ENCODE data around the gene BPIFB2. TPM values are rescaled to one million over a fixed set of nuclear protein-coding genes. Genes with fewer than 3 reads are reported as not detected.

The BPIFB2 gene
- polyA plus RNA-seq, 1 donor from 2014 or later = not detected

DNA sequence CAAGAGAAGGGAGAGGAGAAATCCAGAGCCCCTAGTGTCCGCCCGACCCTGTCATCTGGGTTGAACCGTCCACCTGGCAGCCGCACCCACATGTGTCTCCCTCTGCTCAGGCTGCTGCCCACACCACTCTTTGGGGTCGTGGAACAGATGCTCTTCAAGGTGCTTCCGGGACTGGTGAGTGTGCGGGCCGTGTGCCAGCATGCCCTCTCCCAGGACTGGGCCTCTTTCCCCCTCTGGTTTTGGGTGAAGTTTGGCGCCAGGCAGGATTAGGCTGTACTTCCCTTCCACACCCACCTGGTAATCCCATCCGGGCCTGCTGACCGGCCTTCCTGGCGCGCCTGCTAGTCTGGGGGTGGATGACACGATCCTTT is 54.1 kb downstream of the BPIFB2 start:
- H3K36me3 ChIP-seq (ENCODE audit: insufficient read depth, low read length) = no peaks in the 10 kb centered on the region
- no peak overlapping the region for H3K4me2 ChIP-seq (ENCODE audit: low read length)
- H3K9ac ChIP-seq (ENCODE audit: low read length) = no peak overlapping the region
- no peak overlapping the region for H3K4me3 ChIP-seq (ENCODE audit: low read length)
- H2AFZ ChIP-seq (ENCODE audit: low read depth, low read length) = no peak overlapping the region
- H4K20me1 ChIP-seq (ENCODE audit: insufficient read depth) = no peaks in the 10 kb centered on the region
- H3K79me2 ChIP-seq (replicated peaks; ENCODE audit: insufficient read depth, low read length) = no peaks in the 10 kb centered on the region
- no peak overlapping the region for H3K27ac ChIP-seq (ENCODE audit: low read length)
- H3F3A ChIP-seq (ENCODE audit: insufficient read depth, low read length, poor library complexity, severe bottlenecking) = no peaks in the 10 kb centered on the region
- H3K9me3 ChIP-seq (ENCODE audit: low read length) = no peaks in the 10 kb centered on the region
- no peak for TF ChIP-seq MXI1 (conservative IDR thresholded peaks at IDR 0.05; ENCODE audit: poor library complexity, severe bottlenecking)
- no peak for TF ChIP-seq REST (IDR thresholded peaks at IDR 0.05; ENCODE audit: borderline replicate concordance)
- TF ChIP-seq EP300 (conservative IDR thresholded peaks at IDR 0.05; ENCODE audit: poor library complexity, severe bottlenecking) = no peak
- no peak for TF ChIP-seq SMC3 (conservative IDR thresholded peaks at IDR 0.05; ENCODE audit: poor library complexity)
- TF ChIP-seq TAF1 (IDR thresholded peaks at IDR 0.05; ENCODE audit: low read depth) = no peak
- TF ChIP-seq CTCF (IDR thresholded peaks at IDR 0.05; ENCODE audit: poor library complexity, severe bottlenecking) = no peak
- TF ChIP-seq RAD21 (conservative IDR thresholded peaks at IDR 0.05) = no peak
- no peak for TF ChIP-seq EZH2 (IDR thresholded peaks at IDR 0.05; ENCODE audit: borderline replicate concordance, insufficient read depth, low read length, poor library complexity, severe bottlenecking)
- no peak for TF ChIP-seq POLR2AphosphoS5 (IDR thresholded peaks at IDR 0.05)
- H3K27me3 ChIP-seq (ENCODE audit: insufficient read depth, low read depth, low read length) = no peaks in the 10 kb centered on the region
- H3K9me2 ChIP-seq (ENCODE audit: insufficient read depth, low read length) = no peaks in the 10 kb centered on the region

- H3K36me3 ChIP-seq (ENCODE audit: insufficient read depth, low read length) = no peaks in the 10 kb centered on the region
- H3K4me3 ChIP-seq (ENCODE audit: low read length) = no peak overlapping the region
- H3K4me2 ChIP-seq (ENCODE audit: low read length) = no peak overlapping the region
- no peaks in the 10 kb centered on the region for H3F3A ChIP-seq (ENCODE audit: insufficient read depth, low read length, poor library complexity, severe bottlenecking)
- H3K9me3 ChIP-seq (ENCODE audit: low read length) = no peaks in the 10 kb centered on the region
- no peak overlapping the region for H2AFZ ChIP-seq (ENCODE audit: low read depth, low read length)
- H3K27ac ChIP-seq (ENCODE audit: low read length) = no peak overlapping the region
- H3K9ac ChIP-seq (ENCODE audit: low read length) = no peak overlapping the region
- no peaks in the 10 kb centered on the region for H3K79me2 ChIP-seq (replicated peaks; ENCODE audit: insufficient read depth, low read length)
- H4K20me1 ChIP-seq (ENCODE audit: insufficient read depth) = no peaks in the 10 kb centered on the region
- TF ChIP-seq CTCF (IDR thresholded peaks at IDR 0.05; ENCODE audit: poor library complexity, severe bottlenecking) = no peak
- H3K9me2 ChIP-seq (ENCODE audit: insufficient read depth, low read length) = no peaks in the 10 kb centered on the region
- H3K27me3 ChIP-seq (ENCODE audit: insufficient read depth, low read depth, low read length) = no peaks in the 10 kb centered on the region
Observed at GRCh38 chr20:33062105-33062824, 54.8 kb downstream of the BPIFB2 start.

Measured in neural cell (in vitro differentiated cells).